Activated T-cell treated with anti-CD3 and anti-CD28 coated beads, Interleukin-2, amount 50 U/mL, for 48 hours (primary cell): ENCODE results near the gene DOCK4.

ENCODE experiments used
- DNase-seq, 2 experiments: peaks; one replicate each; pipeline ENCODE4 v3.0.0-alpha.2; 2020

Gene DOCK4

GRCh38 chr7:112070674-112071256 lies 135.4 kb downstream of the DOCK4 start:
- DNase-seq: no peak

GRCh38 chr7:112069879-112070321 lies 136.3 kb downstream of the DOCK4 start:
- DNase-seq: no peak

- no peak for DNase-seq
Measured at GRCh38 chr7:112068967-112069366, 137.2 kb downstream of the DOCK4 start.

- no peak for DNase-seq
Measured at GRCh38 chr7:112067632-112068540, 138.3 kb downstream of the DOCK4 start.

GRCh38 chr7:112067200-112067599 lies 139.0 kb downstream of the DOCK4 start:
- DNase-seq: no peak

GRCh38 chr7:112065758-112066157 lies 140.4 kb downstream of the DOCK4 start:
- DNase-seq: no peak

GRCh38 chr7:112064627-112065385 lies 141.4 kb downstream of the DOCK4 start:
- DNase-seq: no peak

- DNase-seq: no peak
Measured at GRCh38 chr7:112063974-112064373, 142.2 kb downstream of the DOCK4 start.

GRCh38 chr7:112061051-112061450 lies 145.1 kb downstream of the DOCK4 start:
- no peak for DNase-seq

GRCh38 chr7:112060625-112061024 lies 145.6 kb downstream of the DOCK4 start:
- no peak for DNase-seq

GRCh38 chr7:112059675-112060074 lies 146.5 kb downstream of the DOCK4 start:
- DNase-seq: no peak

GRCh38 chr7:112058686-112059085 lies 147.5 kb downstream of the DOCK4 start:
- DNase-seq: no peak

- no peak for DNase-seq
Measured at GRCh38 chr7:112056409-112056808, 149.8 kb downstream of the DOCK4 start.

- DNase-seq: no peak
Measured at GRCh38 chr7:112053737-112054069, 152.5 kb downstream of the DOCK4 start.

GRCh38 chr7:112052993-112053736 lies 153.0 kb downstream of the DOCK4 start:
- no peak for DNase-seq

- no peak for DNase-seq
Measured at GRCh38 chr7:112052498-112052897, 153.7 kb downstream of the DOCK4 start.

GRCh38 chr7:112050250-112050881 lies 155.8 kb downstream of the DOCK4 start:
- no peak for DNase-seq

- DNase-seq: no peak
Measured at GRCh38 chr7:112049555-112050249, 156.5 kb downstream of the DOCK4 start.

- DNase-seq: no peak
Measured at GRCh38 chr7:112047421-112047820, 158.8 kb downstream of the DOCK4 start.

GRCh38 chr7:112045222-112045621 lies 161.0 kb downstream of the DOCK4 start:
- DNase-seq: no peak

GRCh38 chr7:112042631-112043030 lies 163.6 kb downstream of the DOCK4 start:
- DNase-seq: no peak

GRCh38 chr7:112038353-112038752 lies 167.8 kb downstream of the DOCK4 start:
- no peak for DNase-seq
